ENCODE results near the gene ZC3H12D. TPM values are rescaled to one million over a fixed set of nuclear protein-coding genes. Genes with fewer than 3 reads are reported as not detected.
"Not testable (repeated sequence)": the region's sequence is repeated elsewhere in the genome, so short reads cannot be mapped to it uniquely, and the experiment has no call there.

ZC3H12D gene
- total and polyA plus RNA-seq, 9 of the 15 experiments (the other 6 are each of a cell fraction or from before 2014, with no cell fraction given): 0.04 to 0.27 (median 0.05) TPM; not detected in 3

DNA sequence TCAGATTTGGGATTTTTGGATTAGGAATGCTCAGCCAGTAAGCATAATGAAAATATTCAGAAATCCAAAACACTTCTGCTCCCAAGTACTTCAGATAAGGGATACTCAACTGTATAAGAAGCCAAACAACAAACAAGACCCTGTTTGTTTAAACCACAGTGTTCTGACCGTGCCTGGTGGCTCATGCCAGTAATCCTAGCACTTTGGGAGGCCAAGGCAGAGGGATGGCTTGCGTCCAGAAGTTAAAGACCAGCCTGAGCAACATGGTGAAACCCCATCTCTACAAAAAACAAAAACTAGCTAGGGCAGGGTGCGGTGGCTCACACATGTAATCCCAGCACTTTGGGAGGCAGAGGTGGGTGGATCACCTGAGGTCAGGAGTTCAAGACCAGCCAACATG is 24.6 kb downstream of the ZC3H12D start:
- POLR2A ChIA-PET: not testable (repeated sequence)

DNA sequence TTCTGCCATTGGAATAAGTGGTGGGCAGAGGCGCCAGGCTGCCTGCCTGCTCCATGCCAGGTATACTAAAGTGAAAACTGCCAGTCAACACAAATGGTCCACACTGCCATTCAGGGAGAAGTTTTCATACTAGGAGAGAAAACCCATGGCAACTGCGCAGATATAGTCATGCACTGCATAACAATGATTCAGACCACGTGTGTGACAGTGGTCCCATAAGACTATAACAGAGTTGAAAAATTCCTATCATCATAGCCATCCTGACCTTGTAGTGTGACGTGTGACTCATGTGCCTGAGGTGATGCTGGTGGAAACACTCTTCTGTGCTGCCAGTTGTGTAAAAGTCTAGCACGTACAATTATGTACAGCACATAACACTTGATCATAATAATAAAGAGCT is 25.1 kb downstream of the ZC3H12D start:
- H3K9ac ChIP-seq (ENCODE audit: insufficient read depth in 1 of 2, low read depth in 2 of 2, low read length in 2 of 2): no peak overlapping the region
- CTCF ChIA-PET (ENCODE audit: low intra/inter-chr PET ratio): no interaction called here
- H3K4me3 ChIP-seq: no peak overlapping the region
- POLR2A ChIA-PET: interaction anchor here (1.3 kb wide), 1 partner anchor 32 kb away, joined by 5 read pairs; no protein-coding TSS in a partner anchor
- peaks cover 0 to 8% of the 10 kb centered on the region in 2 experiments; a peak in 4 of 5 replicates for H3K4me1 ChIP-seq (replicated peaks in 1 of 2; ENCODE audit: control insufficient read depth in 2 of 2, insufficient read depth in 2 of 2, low read length in 2 of 2)
- no peak overlapping the region for H2AFZ ChIP-seq (ENCODE audit: low read depth, low read length)
- peaks cover 9% of the 10 kb centered on the region; the same call in 1 of the 2 replicates for H4K20me1 ChIP-seq (replicated peaks; ENCODE audit: control insufficient read depth, insufficient read depth, low read length)
- DNase-seq (ENCODE audit: extremely low read depth in 1 of 4, low spot score in 3 of 4): no peak
- H3K9me1 ChIP-seq (ENCODE audit: control insufficient read depth, insufficient read depth, low read length): no peaks in the 10 kb centered on the region
- no peak for ATAC-seq
- intact Hi-C loops (cut with micrococcal nuclease): no loop called here
- H3K9me3 ChIP-seq (replicated peaks; ENCODE audit: control insufficient read depth, insufficient read depth, low read depth, low read length): no peaks in the 10 kb centered on the region
- TF ChIP-seq ZNF23 (CRISPR knock-in tag; IDR thresholded peaks at IDR 0.05) (no peak), SAFB (IDR thresholded peaks at IDR 0.05; ENCODE audit: borderline replicate concordance, low read depth, low read length) (no peak)
- H3K79me2 ChIP-seq (ENCODE audit: control insufficient read depth, insufficient read depth, low read length): no peaks in the 10 kb centered on the region
- H3K36me3 ChIP-seq (ENCODE audit: control insufficient read depth, insufficient read depth, low read length): no peaks in the 10 kb centered on the region
- H3K27me3 ChIP-seq (ENCODE audit: control insufficient read depth in 2 of 2, insufficient read depth in 2 of 2, low read length in 2 of 2): peaks cover 58 to 72% of the 10 kb centered on the region in 2 experiments
- no peak for FAIRE-seq
- in situ Hi-C loops (cut with MboI): no loop called here
- no peak overlapping the region for H3K4me2 ChIP-seq (ENCODE audit: insufficient read depth, low read length)
- 2% methylated on average over 5 of the region's 5 CpGs for WGBS (ENCODE audit: insufficient coverage, low coverage, missing lambda C conversion rate)
- H3K27ac ChIP-seq (ENCODE audit: extremely low read depth, low read depth, low read length): no peak overlapping the region
- BruUV-seq (replicated peaks): no TSS peak

More for the DNA sequence above, 24.6 kb downstream of the ZC3H12D start:
- H3K27me3 ChIP-seq (ENCODE audit: control insufficient read depth in 2 of 2, insufficient read depth in 2 of 2, low read length in 2 of 2): peaks cover 56 to 70% of the 10 kb centered on the region in 2 experiments
- CTCF ChIA-PET (ENCODE audit: low intra/inter-chr PET ratio); H3K4me1 ChIP-seq (replicated peaks in 1 of 2; ENCODE audit: control insufficient read depth in 2 of 2, insufficient read depth in 2 of 2, low read length in 2 of 2); ATAC-seq; in situ Hi-C loops (cut with MboI); H3K9me3 ChIP-seq (replicated peaks; ENCODE audit: control insufficient read depth, insufficient read depth, low read depth, low read length); H3K4me2 ChIP-seq (ENCODE audit: insufficient read depth, low read length); H3K79me2 ChIP-seq (ENCODE audit: control insufficient read depth, insufficient read depth, low read length); H3K9me1 ChIP-seq (ENCODE audit: control insufficient read depth, insufficient read depth, low read length); FAIRE-seq; H3K9ac ChIP-seq (ENCODE audit: insufficient read depth in 1 of 2, low read depth in 2 of 2, low read length in 2 of 2); H2AFZ ChIP-seq (ENCODE audit: low read depth, low read length); BruUV-seq (replicated peaks); H3K27ac ChIP-seq (ENCODE audit: extremely low read depth, low read depth, low read length); intact Hi-C loops (cut with micrococcal nuclease); H3K4me3 ChIP-seq; DNase-seq (ENCODE audit: extremely low read depth in 1 of 4, low spot score in 3 of 4); H3K36me3 ChIP-seq (ENCODE audit: control insufficient read depth, insufficient read depth, low read length); H4K20me1 ChIP-seq (replicated peaks; ENCODE audit: control insufficient read depth, insufficient read depth, low read length): not testable (repeated sequence)
- WGBS (ENCODE audit: insufficient coverage, low coverage, missing lambda C conversion rate): 0% methylated on average over 3 of the region's 3 CpGs

Data from K562 (cell line).